ENCODE results near the gene CPB2.

Gene CPB2

GRCh38 chr13:46104868-46105267 is at the start of gene CPB2:
Gene CPB2 (minus strand): TSS chr13:46105033. CDS start chr13:46105009, 24 bp downstream.
- no peak for DNase-seq (ENCODE audit: low read depth)

GRCh38 chr13:46154136-46154801 is 49.4 kb upstream of the CPB2 start:
- no peak for DNase-seq (ENCODE audit: low read depth)

GRCh38 chr13:46152627-46153328 is 47.9 kb upstream of the CPB2 start:
- no peak for DNase-seq (ENCODE audit: low read depth)

GRCh38 chr13:46150134-46150693 is 45.4 kb upstream of the CPB2 start:
- DNase-seq (ENCODE audit: low read depth), result no peak

GRCh38 chr13:46149272-46150133 is 44.7 kb upstream of the CPB2 start:
- DNase-seq (ENCODE audit: low read depth), result no peak

GRCh38 chr13:46146898-46147297 is 42.1 kb upstream of the CPB2 start:
- no peak for DNase-seq (ENCODE audit: low read depth)

- DNase-seq (ENCODE audit: low read depth), result no peak
Observed at GRCh38 chr13:46145950-46146349, 41.1 kb upstream of the CPB2 start.

GRCh38 chr13:46145135-46145534 is 40.3 kb upstream of the CPB2 start:
- DNase-seq (ENCODE audit: low read depth), result no peak

- no peak for DNase-seq (ENCODE audit: low read depth)
Observed at GRCh38 chr13:46143184-46143701, 38.4 kb upstream of the CPB2 start.

GRCh38 chr13:46142776-46143175 is 37.9 kb upstream of the CPB2 start:
- DNase-seq (ENCODE audit: low read depth), result no peak

- no peak for DNase-seq (ENCODE audit: low read depth)
Observed at GRCh38 chr13:46140044-46140443, 35.2 kb upstream of the CPB2 start.

GRCh38 chr13:46137627-46138317 is 32.9 kb upstream of the CPB2 start:
- DNase-seq (ENCODE audit: low read depth), result no peak

- no peak for DNase-seq (ENCODE audit: low read depth)
Observed at GRCh38 chr13:46136688-46137087, 31.9 kb upstream of the CPB2 start.

- no peak for DNase-seq (ENCODE audit: low read depth)
Observed at GRCh38 chr13:46134961-46135522, 30.2 kb upstream of the CPB2 start.

- DNase-seq (ENCODE audit: low read depth), result no peak
Observed at GRCh38 chr13:46134494-46134893, 29.7 kb upstream of the CPB2 start.

- no peak for DNase-seq (ENCODE audit: low read depth)
Observed at GRCh38 chr13:46132109-46132508, 27.3 kb upstream of the CPB2 start.

GRCh38 chr13:46131705-46132104 is 26.9 kb upstream of the CPB2 start:
- DNase-seq (ENCODE audit: low read depth), result no peak

- DNase-seq (ENCODE audit: low read depth), result no peak
Observed at GRCh38 chr13:46129955-46130618, 25.3 kb upstream of the CPB2 start.

- DNase-seq (ENCODE audit: low read depth), result no peak
Observed at GRCh38 chr13:46129124-46129523, 24.3 kb upstream of the CPB2 start.

- DNase-seq (ENCODE audit: low read depth), result no peak
Observed at GRCh38 chr13:46127358-46128023, 22.7 kb upstream of the CPB2 start.
